ENCODE data around the gene ZNF232.

DNA sequence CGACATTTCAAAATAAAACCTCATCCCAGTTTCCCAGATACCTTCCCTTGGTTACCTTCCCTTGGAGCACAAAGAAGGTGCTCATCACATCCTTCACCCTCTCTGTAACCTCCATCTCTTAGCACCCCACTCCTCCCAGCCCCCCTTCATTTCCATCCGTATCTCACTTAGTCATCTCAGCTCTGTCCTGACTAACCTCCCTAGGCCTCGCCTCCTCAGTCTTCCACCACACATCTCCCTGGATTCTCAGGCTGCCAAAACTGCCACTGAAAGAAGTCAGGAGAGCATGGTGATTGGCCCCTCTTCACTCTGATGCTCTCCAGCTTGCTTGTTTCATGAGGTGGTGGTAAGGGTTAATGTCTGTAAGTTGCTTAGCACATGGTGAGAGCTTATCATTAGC, 31.1 kb downstream of the ZNF232 start:
- TF ChIP-seq CTCF (IDR thresholded peaks at IDR 0.05; ENCODE audit: low read length) (no peak), EZH2phosphoT487 (IDR thresholded peaks at IDR 0.05; ENCODE audit: low read length) (no peak), EZH2 (optimal IDR thresholded peaks at IDR 0.05; ENCODE audit: low read depth, low read length) (no peak)
